Breast epithelium (tissue), 4 donors: ENCODE measurements around the gene SCARF2. TPM values are rescaled to one million over a fixed set of nuclear protein-coding genes. Genes with fewer than 3 reads are reported as not detected.
"Not testable (repeated sequence)": the region's sequence is repeated elsewhere in the genome, so short reads cannot be mapped to it uniquely, and the experiment has no call there.

Source experiments
- DNase-seq, 2 donors: peaks; one replicate each; pipeline ENCODE4 v3.0.0-alpha.2; 2019; ENCODE audit warnings: low spot score in 2 of 2
- H3K27ac ChIP-seq, 2 donors: fragments of 200-600 bp; sonication (generic) in 1 of 2; one replicate each; pipeline ENCODE4 v1.5.1; 2016 to 2019; ENCODE audit warnings: mild to moderate bottlenecking in 1 of 2
- H3K27me3 ChIP-seq, 2 donors: fragments of 200-600 bp; sonication (generic) in 1 of 2; one replicate each; pipeline versions ENCODE4 v1.5.1 to v1.6.0; 2017 to 2019; ENCODE audit warnings: control low read depth in 1 of 2, mild to moderate bottlenecking in 1 of 2
- H3K36me3 ChIP-seq: fragments of 200-600 bp; one replicate; pipeline ENCODE4 v1.5.1; 2019
- H3K4me1 ChIP-seq, 2 donors: fragments of 200-600 bp; sonication (generic); one replicate each; pipeline ENCODE4 v1.5.1; 2016 to 2019; ENCODE audit warnings: control low read depth in 1 of 2
- H3K4me3 ChIP-seq, 3 donors: fragments of 200-600 bp; sonication (generic); 1 replicate in 2 of 3; 2 replicates in 1 of 3; pipeline ENCODE4 v1.5.1; 2016 to 2019; ENCODE audit warnings: mild to moderate bottlenecking in 3 of 3, moderate library complexity in 2 of 3
- H3K9me3 ChIP-seq, 2 donors: fragments of 200-600 bp; sonication (generic) in 1 of 2; one replicate each; pipeline ENCODE4 v1.5.1; 2016 to 2019; ENCODE audit warnings: control low read depth in 1 of 2
- CTCF ChIP-seq, 3 donors: fragments of 450-650 bp; IDR thresholded peaks; one replicate each; pipeline ENCODE4 v1.5.1; 2016 to 2017; ENCODE audit warnings: antibody characterized with exemption in 3 of 3, mild to moderate bottlenecking in 3 of 3, moderate library complexity in 3 of 3
- POLR2A ChIP-seq: fragments of 450-650 bp; IDR thresholded peaks from one replicate; pipeline ENCODE4 v1.6.1; 2016; ENCODE audit warnings: antibody characterized with exemption, mild to moderate bottlenecking, moderate library complexity
- POLR2AphosphoS5 ChIP-seq, 3 donors: sonication (generic); formaldehyde crosslinking; IDR thresholded peaks; one replicate each; pipeline ENCODE4 v1.6.1; 2017; ENCODE audit warnings: antibody characterized with exemption in 3 of 3
- intact Hi-C: fragments of 100-400 bp; cut with DNase I; formaldehyde crosslinking; loops from one replicate; pipeline ENCODE4 v1.15.1; 2023; ENCODE audit warnings: low total_unique reads
- total RNA-seq, 3 donors: library from RNA; depleted of rRNA; stranded (reverse); fragments of >200 nt; gene quantifications; one replicate each; pipeline ENCODE4 v1.1.0, GENCODE V29; 2016

SCARF2 gene
- total RNA-seq, 3 donors from 2014 or later = 5.3 to 14.7 (median 12.3) TPM

- intact Hi-C loops = no loop called here
These were observed 37.5 kb upstream of the SCARF2 start for GRCh38 chr22:20475115-20475436.

GRCh38 chr22:20472629-20473442, 35.2 kb upstream of the SCARF2 start:
- H3K36me3 ChIP-seq = no peaks in the 10 kb centered on the region
- intact Hi-C loops = no loop called here
- H3K9me3 ChIP-seq = no peaks in the 10 kb centered on the region
- DNase-seq = no peak
- TF ChIP-seq CTCF (IDR thresholded peaks at IDR 0.05) (no peak), POLR2AphosphoS5 (IDR thresholded peaks at IDR 0.05) (no peak), POLR2A (no peak)
- no peaks in the 10 kb centered on the region for H3K4me1 ChIP-seq
- no peak overlapping the region for H3K27ac ChIP-seq
- no peaks in the 10 kb centered on the region for H3K27me3 ChIP-seq
- H3K4me3 ChIP-seq = no peak overlapping the region

More at GRCh38 chr22:20475115-20475436, 37.5 kb upstream of the SCARF2 start:
- TF ChIP-seq POLR2A (no peak), POLR2AphosphoS5 (IDR thresholded peaks at IDR 0.05) (no peak), CTCF (IDR thresholded peaks at IDR 0.05) (no peak)
- no peaks in the 10 kb centered on the region for H3K36me3 ChIP-seq
- no peak for DNase-seq
- H3K4me1 ChIP-seq = no peaks in the 10 kb centered on the region
- no peaks in the 10 kb centered on the region for H3K27me3 ChIP-seq
- no peaks in the 10 kb centered on the region for H3K9me3 ChIP-seq
- H3K27ac ChIP-seq = no peak overlapping the region
- no peak overlapping the region for H3K4me3 ChIP-seq

GRCh38 chr22:20471126-20471833, 33.7 kb upstream of the SCARF2 start:
- TF ChIP-seq CTCF (IDR thresholded peaks at IDR 0.05) = no peak
- no peak for TF ChIP-seq POLR2AphosphoS5 (IDR thresholded peaks at IDR 0.05)
- TF ChIP-seq POLR2A = no peak
- H3K4me1 ChIP-seq = no peaks in the 10 kb centered on the region
- H3K27ac ChIP-seq = no peak overlapping the region
- H3K27me3 ChIP-seq = no peaks in the 10 kb centered on the region
- intact Hi-C loops = no loop called here
- DNase-seq = no peak
- H3K4me3 ChIP-seq = no peak overlapping the region
- no peaks in the 10 kb centered on the region for H3K9me3 ChIP-seq
- H3K36me3 ChIP-seq = no peaks in the 10 kb centered on the region

- DNase-seq, intact Hi-C loops, H3K27me3 ChIP-seq, H3K36me3 ChIP-seq, H3K27ac ChIP-seq, H3K4me1 ChIP-seq, H3K4me3 ChIP-seq, H3K9me3 ChIP-seq: not testable (repeated sequence)
These were observed 32.9 kb upstream of the SCARF2 start for GRCh38 chr22:20470525-20470924.

GRCh38 chr22:20469110-20469868, 31.7 kb upstream of the SCARF2 start:
- Histone ChIP-seq H3K4me3 (no peak overlapping the region), H3K36me3 (no peaks in the 10 kb centered on the region), H3K27me3 (no peaks in the 10 kb centered on the region), H3K9me3 (no peaks in the 10 kb centered on the region), H3K27ac (no peak overlapping the region), H3K4me1 (no peaks in the 10 kb centered on the region)
- intact Hi-C loops = no loop called here
- no peak for DNase-seq
- TF ChIP-seq CTCF (IDR thresholded peaks at IDR 0.05) (no peak), POLR2AphosphoS5 (IDR thresholded peaks at IDR 0.05) (no peak), POLR2A (no peak)
